HK-2 (cell line): ENCODE measurements around the gene PADI3.
A peak's percentile ranks its signal among the peaks of the same experiment; 100 is the strongest.
"Not testable (repeated sequence)": the region's sequence is repeated elsewhere in the genome, so short reads cannot be mapped to it uniquely, and the experiment has no call there.

Experiments
- DNase-seq: peaks from one replicate; pipeline ENCODE4 v3.0.0-alpha.2; 2018; ENCODE audit not compliant: unreplicated experiment

PADI3 gene

GRCh38 chr1:17241011-17241779, 7.7 kb upstream of the PADI3 start:
- DNase-seq: not testable (repeated sequence)

- DNase-seq: not testable (repeated sequence)
Observed at GRCh38 chr1:17241780-17242074, 7.2 kb upstream of the PADI3 start.

GRCh38 chr1:17243274-17243673, 5.6 kb upstream of the PADI3 start:
- DNase-seq: no peak

- no peak for DNase-seq
Observed at GRCh38 chr1:17244821-17245740, 3.8 kb upstream of the PADI3 start.

- DNase-seq: no peak
Observed at GRCh38 chr1:17245816-17246325, 3.0 kb upstream of the PADI3 start.

- no peak for DNase-seq
Observed at GRCh38 chr1:17246971-17247370, 1.9 kb upstream of the PADI3 start.

GRCh38 chr1:17250601-17251000, 1.7 kb downstream of the PADI3 start:
- peak; percentile 77 for DNase-seq

GRCh38 chr1:17251246-17251645, 2.3 kb downstream of the PADI3 start:
- no peak for DNase-seq

- DNase-seq: peak; percentile 31
Observed at GRCh38 chr1:17251701-17252376, 2.9 kb downstream of the PADI3 start.

- DNase-seq: no peak
Observed at GRCh38 chr1:17255336-17255735, 6.4 kb downstream of the PADI3 start.

GRCh38 chr1:17258116-17258757, 9.3 kb downstream of the PADI3 start:
- no peak for DNase-seq

GRCh38 chr1:17258758-17259130, 9.8 kb downstream of the PADI3 start:
- no peak for DNase-seq

GRCh38 chr1:17259233-17259873, 10.5 kb downstream of the PADI3 start:
- DNase-seq: no peak

GRCh38 chr1:17260264-17260663, 11.4 kb downstream of the PADI3 start:
- DNase-seq: no peak

- DNase-seq: no peak
Observed at GRCh38 chr1:17260738-17261137, 11.8 kb downstream of the PADI3 start.

- DNase-seq: no peak
Observed at GRCh38 chr1:17263936-17264335, 15.0 kb downstream of the PADI3 start.

GRCh38 chr1:17264470-17264869, 15.6 kb downstream of the PADI3 start:
- DNase-seq: no peak

- DNase-seq: no peak
Observed at GRCh38 chr1:17265162-17265561, 16.3 kb downstream of the PADI3 start.

GRCh38 chr1:17265950-17266349, 17.1 kb downstream of the PADI3 start:
- no peak for DNase-seq

- no peak for DNase-seq
Observed at GRCh38 chr1:17270891-17271765, 22.2 kb downstream of the PADI3 start.
